Amniotic epithelial cell (primary cell): Measurements from ENCODE around the gene KDM1B.
"Not testable (repeated sequence)": the region's sequence is repeated elsewhere in the genome, so short reads cannot be mapped to it uniquely, and the experiment has no call there.

Experiments used
- DNase-seq: peaks from one replicate; pipeline ENCODE4 v3.0.0-alpha.2; 2010; ENCODE audit warnings: low read depth

Gene KDM1B

DNA sequence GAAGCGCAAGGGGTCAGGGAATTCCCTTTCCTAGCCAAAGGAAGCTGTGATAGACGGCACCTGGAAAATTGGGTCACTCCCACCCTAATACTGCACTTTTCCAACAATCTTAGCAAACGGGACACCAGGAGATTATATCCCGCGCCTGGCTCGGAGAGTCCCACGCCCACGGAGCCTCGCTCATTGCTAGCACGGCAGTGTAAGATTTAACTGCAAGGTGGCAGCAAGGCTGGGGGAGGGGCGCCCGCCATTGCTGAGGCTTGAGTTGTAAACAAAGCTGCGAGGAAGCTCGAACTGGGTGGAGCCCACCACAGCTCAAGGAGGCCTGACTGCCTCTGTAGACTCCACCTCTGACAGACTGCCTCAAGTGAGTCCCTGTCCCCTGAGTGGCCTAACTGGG lies 73.4 kb downstream of the KDM1B start:
- DNase-seq = not testable (repeated sequence)

- DNase-seq = not testable (repeated sequence)
Observed at GRCh38 chr6:18231856-18232255, 76.6 kb downstream of the KDM1B start.

- DNase-seq = not testable (repeated sequence)
Observed at GRCh38 chr6:18233770-18234169, 78.5 kb downstream of the KDM1B start.

- DNase-seq = no peak
Observed at GRCh38 chr6:18234564-18234963, 79.3 kb downstream of the KDM1B start.

DNA sequence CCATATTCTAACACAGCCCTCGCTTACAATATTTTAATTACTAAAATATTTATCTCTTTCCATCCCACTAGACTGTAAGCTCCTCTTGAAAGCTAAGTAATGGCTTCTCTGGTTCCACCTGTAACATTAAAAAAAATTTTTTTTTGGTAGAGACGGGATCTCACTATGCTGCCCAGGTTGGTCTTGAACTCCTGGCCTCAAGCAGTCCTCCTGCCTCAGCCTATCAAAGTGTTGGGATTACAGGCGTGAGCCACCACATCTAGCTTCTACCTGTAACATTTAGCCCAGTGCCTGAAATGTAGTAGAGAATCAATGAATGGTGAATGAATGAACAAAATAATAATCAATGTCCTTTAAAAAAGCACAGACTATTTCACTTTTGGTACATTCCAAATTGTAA lies 80.3 kb downstream of the KDM1B start:
- no peak for DNase-seq

DNA sequence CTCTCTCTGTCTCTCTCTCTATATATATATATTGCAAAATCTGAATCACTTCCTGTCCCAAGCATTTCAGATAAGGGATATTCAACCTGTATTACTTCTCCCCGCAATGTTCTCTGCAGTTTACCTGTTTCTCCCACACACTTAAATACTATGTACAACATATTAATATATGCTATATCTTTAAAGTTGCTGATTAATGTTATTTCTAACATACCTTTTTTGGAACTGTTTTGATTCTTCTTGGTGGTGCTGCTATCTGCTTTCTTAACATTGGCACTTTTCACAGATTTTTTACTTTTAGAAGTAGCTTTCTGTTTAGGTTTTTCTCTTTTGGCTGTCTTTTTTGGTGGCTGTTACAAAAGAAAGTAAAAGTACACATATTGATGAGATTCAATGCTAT lies 81.9 kb downstream of the KDM1B start:
- DNase-seq = no peak

- no peak for DNase-seq
Observed at GRCh38 chr6:18240230-18240629, 85.0 kb downstream of the KDM1B start.

DNA sequence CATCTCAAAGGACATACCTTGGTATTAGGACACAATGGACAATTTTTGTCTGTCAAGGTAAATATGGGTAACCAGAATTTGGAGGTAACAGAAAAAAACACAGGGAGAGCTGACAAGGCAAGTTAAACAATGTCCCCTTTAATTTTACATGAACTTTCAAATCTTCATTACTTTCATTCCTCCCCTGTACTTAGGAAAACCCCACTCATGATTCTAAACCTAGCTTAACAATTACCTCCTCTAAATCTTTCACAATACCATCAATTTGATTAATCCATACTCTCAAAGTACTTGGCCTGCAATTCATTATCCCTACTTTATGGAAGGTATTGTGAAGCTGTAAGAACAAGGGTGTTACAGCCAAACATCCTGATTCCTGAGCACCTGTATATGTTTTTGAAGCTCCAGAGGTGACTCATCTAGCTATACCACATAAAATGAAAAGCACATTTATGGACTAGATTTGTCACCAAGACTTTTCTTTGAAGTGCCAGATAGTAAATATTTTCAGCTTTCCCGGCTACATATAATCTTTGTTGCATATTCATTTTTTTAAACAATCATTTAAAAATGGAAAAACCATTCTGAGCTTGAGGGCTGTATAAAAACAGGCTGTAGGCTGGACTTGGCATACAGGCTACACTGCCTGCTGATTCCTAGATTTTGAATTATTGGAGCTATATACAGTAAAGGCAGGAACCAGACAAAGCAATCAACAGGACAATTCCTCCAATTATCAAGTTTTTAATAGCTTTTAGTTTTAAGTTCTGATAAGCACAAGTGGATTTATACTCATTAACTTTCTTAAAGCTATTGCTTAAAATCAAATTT lies 86.2 kb downstream of the KDM1B start:
- DNase-seq = no peak

DNA sequence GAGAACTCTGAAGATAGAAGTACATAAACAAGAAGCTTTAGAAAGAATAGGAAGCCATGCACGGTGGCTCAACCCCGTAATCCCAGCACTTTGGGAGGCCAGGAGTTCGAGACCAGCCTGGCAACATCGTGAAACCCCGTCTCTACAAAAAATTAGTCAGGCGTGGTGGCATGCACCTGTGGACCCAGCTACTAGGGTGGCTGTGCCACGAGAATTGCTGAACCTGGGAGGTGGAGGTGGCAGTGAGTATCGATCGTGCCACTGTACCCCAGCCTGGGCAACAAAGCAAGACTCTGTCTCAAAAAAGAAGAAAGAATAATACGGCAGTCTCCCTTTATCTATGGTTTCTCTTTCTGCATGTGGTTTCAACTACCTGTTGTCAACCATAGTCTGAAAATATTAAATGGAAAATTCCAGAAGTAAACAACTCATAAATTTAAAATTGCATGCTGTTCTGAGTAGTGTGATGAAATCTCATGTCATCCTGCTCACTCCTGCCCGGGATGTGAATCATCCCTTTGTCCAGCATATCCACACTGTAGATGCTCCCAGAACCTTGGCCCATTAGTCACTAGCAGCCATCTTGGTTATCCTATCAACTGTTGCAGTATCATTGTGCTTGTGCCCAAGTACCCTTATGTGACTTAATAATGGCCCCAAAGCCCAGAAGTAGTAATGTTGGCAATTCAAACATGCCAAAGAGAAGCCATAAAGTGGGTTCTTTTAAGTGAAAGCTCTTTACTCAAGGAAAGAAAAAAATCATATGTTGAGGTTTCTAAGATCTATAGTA lies 87.0 kb downstream of the KDM1B start:
- peak; percentile 98 for DNase-seq

GRCh38 chr6:18243302-18243893 lies 88.2 kb downstream of the KDM1B start:
- no peak for DNase-seq

DNA sequence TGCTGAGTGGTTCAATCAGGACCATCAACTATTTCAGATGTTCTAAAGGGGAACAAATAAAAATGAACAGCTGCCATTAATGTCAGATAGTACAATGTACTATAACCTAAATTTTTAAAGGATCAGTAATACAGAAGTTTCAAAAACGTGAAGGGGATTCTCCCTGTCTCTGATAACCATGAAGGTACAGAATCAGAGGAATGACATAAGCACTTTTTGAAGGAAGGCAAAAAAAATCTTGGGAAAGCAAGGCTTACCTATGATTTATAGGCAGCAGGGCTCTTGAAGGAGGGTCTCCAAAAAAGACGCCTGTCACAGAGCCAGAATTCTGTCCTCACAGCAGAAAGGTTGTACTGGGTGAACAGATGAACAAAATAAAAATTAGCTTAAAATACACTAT lies 89.0 kb downstream of the KDM1B start:
- no peak for DNase-seq

- no peak for DNase-seq
Observed at GRCh38 chr6:18245079-18245478, 89.9 kb downstream of the KDM1B start.

- DNase-seq = no peak
Observed at GRCh38 chr6:18245642-18246041, 90.4 kb downstream of the KDM1B start.

GRCh38 chr6:18246205-18246604 lies 91.0 kb downstream of the KDM1B start:
- DNase-seq = no peak

GRCh38 chr6:18247002-18247401 lies 91.8 kb downstream of the KDM1B start:
- no peak for DNase-seq

DNA sequence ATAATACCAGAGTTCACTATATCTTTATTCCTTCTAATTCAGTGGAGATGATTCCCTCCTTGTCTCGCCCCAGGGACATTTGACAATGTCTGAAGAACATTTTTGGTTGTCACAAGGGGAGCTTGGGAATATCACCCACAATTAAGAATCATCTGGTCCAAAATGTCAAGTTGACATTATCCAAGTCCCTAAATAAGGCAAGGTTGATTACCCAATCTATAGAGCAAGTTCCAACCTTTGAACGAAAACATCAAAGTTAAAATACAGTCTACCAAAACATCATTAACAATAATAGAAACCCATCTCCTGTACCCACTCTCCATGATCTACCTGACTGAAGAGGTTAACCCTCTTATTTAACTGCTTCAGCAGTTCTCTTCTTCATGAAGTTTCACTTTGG lies 93.5 kb downstream of the KDM1B start:
- DNase-seq = no peak

DNA sequence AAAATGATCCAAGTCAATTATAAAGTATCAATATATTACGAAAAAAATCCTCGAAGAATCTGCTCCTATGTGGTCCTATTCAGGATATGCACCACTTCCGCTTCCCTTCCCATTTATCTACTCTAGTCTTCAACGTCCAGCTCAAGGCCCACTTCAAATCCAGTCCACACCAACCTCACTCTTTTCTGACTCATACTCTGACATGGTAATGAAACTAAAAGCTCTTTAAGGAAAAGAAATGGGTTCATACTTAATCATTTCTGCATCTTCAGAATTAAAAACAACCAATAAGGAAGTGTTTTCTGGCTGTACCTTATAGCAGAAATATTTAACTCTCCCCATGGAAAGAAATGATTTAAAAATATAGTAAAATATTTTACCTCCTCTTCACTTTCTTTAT lies 94.0 kb downstream of the KDM1B start:
- DNase-seq = no peak

DNA sequence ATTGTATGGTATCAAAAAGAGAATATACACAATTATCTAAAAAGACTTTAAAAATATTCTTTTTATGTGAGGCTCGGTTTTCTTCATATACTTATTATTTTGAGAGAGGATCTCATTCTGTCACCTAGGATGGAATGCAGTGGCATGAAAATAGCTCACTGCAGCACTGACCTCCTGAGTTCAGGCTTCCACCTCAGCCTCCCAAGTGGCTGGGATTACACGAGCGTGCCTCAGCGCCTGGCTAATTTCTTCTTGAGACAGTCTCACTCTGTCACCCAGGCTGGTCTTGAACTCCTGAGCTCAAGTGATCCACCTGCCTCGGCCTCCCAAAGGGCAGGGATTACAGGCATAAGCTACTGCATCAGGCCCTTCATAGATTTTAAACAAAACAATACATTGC lies 98.4 kb downstream of the KDM1B start:
- no peak for DNase-seq

DNA sequence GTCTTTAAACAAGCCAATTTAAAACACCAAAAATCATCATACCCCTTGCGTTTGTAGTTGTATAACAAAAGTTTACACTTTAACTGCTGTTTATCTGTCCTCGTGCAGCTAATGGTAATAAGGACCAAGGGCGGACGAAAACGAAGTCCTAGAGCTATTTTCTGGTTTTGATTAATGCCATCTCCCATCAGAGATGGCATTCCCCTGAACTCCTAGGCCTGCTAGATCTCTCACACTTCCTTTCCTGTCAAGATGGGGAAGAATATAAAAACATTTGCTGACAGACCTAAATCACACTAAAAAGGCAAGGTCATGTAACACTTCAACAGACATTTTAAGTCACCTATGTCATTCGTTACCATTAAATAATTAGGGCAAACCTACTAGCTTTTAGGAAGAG lies 99.6 kb downstream of the KDM1B start:
- no peak for DNase-seq

GRCh38 chr6:18259675-18260447 lies 104.6 kb downstream of the KDM1B start:
- no peak for DNase-seq

GRCh38 chr6:18260448-18261106 lies 105.4 kb downstream of the KDM1B start:
- DNase-seq = peak; percentile 46

DNA sequence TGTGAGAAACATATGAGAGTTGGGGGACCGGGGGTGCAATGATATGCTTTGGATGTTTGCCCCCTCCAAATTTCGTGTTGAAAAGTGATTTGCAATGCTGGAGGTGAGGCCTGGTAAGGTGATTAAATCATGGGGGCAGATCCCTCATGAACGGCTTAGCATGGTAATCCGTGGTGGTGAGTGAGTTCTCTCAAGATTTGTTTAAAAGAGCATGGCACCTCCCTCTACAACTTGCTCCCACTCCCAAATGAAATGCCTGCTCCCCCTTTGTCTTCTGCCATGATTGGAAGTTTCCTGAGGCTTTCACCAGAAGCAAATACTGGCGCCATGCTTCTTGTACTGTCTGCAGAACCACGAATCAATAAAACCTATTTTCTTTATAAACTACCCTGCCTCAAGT lies 106.7 kb downstream of the KDM1B start:
- no peak for DNase-seq
